ENCODE results near the gene PTEN.

The PTEN gene

DNA sequence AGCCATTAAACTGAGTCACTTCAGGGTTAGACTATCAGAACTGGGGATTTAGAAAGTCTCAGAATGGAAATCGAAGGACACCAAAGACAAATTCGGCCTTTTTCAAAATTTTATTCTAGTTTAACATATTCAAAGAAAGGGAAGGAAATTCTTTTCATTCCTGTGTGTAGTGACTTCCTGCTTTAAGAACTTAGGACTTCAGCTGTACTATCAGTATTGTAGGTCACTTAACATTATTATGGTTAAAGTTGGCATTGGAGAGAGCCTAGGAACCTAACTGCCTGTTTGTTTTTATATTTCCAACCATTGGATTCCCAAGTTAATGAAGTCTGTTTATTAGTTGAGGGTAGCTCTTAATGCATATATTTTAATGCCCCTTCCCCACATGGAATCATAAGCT, 63.7 kb downstream of the PTEN start:
- H3K27ac ChIP-seq (ENCODE audit: extremely low read depth, low read depth, low read length) = no peak overlapping the region
- ChIA-PET CTCF (no interaction called here), POLR2A (no interaction called here)
- no peak for TF ChIP-seq ZNF292 (tag by site-specific recombination; IDR thresholded peaks at IDR 0.05; ENCODE audit: borderline replicate concordance, low read depth)
- TF ChIP-seq ZNF776 (tag by site-specific recombination; IDR thresholded peaks at IDR 0.05; ENCODE audit: borderline replicate concordance) = no peak
- no peak for TF ChIP-seq KLF7 (tag by site-specific recombination; IDR thresholded peaks at IDR 0.05; ENCODE audit: borderline replicate concordance)
- TF ChIP-seq, protein P1, sequence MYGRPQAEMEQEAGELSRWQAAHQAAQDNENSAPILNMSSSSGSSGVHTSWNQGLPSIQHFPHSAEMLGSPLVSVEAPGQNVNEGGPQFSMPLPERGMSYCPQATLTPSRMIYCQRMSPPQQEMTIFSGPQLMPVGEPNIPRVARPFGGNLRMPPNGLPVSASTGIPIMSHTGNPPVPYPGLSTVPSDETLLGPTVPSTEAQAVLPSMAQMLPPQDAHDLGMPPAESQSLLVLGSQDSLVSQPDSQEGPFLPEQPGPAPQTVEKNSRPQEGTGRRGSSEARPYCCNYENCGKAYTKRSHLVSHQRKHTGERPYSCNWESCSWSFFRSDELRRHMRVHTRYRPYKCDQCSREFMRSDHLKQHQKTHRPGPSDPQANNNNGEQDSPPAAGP (tag by site-specific recombination; IDR thresholded peaks at IDR 0.05) = no peak
- TF ChIP-seq ZNF324 (tag by site-specific recombination; IDR thresholded peaks at IDR 0.05) = no peak
- TF ChIP-seq, protein P2, sequence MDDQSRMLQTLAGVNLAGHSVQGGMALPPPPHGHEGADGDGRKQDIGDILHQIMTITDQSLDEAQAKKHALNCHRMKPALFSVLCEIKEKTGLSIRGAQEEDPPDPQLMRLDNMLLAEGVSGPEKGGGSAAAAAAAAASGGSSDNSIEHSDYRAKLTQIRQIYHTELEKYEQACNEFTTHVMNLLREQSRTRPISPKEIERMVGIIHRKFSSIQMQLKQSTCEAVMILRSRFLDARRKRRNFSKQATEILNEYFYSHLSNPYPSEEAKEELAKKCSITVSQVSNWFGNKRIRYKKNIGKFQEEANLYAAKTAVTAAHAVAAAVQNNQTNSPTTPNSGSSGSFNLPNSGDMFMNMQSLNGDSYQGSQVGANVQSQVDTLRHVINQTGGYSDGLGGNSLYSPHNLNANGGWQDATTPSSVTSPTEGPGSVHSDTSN (CRISPR knock-in tag; IDR thresholded peaks at IDR 0.05) = no peak
- TF ChIP-seq ZNF223 (tag by site-specific recombination; IDR thresholded peaks at IDR 0.05) = no peak
- TF ChIP-seq MYNN (tag by site-specific recombination; IDR thresholded peaks at IDR 0.05; ENCODE audit: borderline replicate concordance) = no peak
- TF ChIP-seq ZNF654 (tag by site-specific recombination; IDR thresholded peaks at IDR 0.05; ENCODE audit: low read depth) = no peak
- no peak for TF ChIP-seq HOXA7 (CRISPR knock-in tag; IDR thresholded peaks at IDR 0.05; ENCODE audit: borderline replicate concordance)
- H3K4me1 ChIP-seq (ENCODE audit: control insufficient read depth, insufficient read depth, low read length) = peaks cover 21% of the 10 kb centered on the region
- H3K4me3 ChIP-seq (ENCODE audit: low read depth, low read length) = no peak overlapping the region
- H3K36me3 ChIP-seq (ENCODE audit: control insufficient read depth in 2 of 2, insufficient read depth in 1 of 2, low read length in 2 of 2) = peaks cover 0 to 4% of the 10 kb centered on the region in 2 experiments; a peak in 1 of 3 replicates
- H3K9me3 ChIP-seq (ENCODE audit: control insufficient read depth, insufficient read depth, low read depth, low read length) = no peaks in the 10 kb centered on the region

DNA sequence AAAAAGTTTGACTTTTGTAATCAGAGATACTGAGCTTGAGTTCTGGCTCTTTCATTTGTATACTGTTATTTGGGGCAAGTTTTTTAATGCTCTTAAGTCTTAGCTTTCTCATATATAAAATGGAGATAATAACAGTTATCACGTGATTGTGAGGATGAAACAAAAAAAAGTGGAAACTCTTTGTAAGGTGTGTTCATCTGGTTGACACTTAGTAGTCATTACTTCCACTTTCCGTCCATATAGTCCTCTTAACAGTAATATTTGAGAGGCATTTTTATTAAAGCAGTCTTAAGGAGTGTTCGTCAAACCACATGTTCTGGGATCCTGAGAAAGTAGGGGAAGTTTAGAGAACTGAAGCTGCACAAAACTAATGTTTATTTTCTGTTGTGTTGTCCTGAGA, 65.6 kb downstream of the PTEN start:
- ChIA-PET CTCF (interaction anchor here (0.6 to 1.4 kb wide), 2 partner anchors 34 to 230 kb away, joined by 4 read pairs; no protein-coding TSS in a partner anchor), POLR2A (interaction anchor here (1.3 kb wide), 1 partner anchor 10 kb away, joined by 3 read pairs; no protein-coding TSS in a partner anchor)
- Histone ChIP-seq H3K9me3 (ENCODE audit: control insufficient read depth, insufficient read depth, low read depth, low read length) (no peaks in the 10 kb centered on the region), H3K4me1 (ENCODE audit: control insufficient read depth, insufficient read depth, low read length) (peaks cover 16% of the 10 kb centered on the region), H3K4me3 (ENCODE audit: low read depth, low read length) (no peak overlapping the region), H3K36me3 (ENCODE audit: control insufficient read depth in 2 of 2, insufficient read depth in 1 of 2, low read length in 2 of 2) (peaks cover 0 to 9% of the 10 kb centered on the region in 2 experiments; a peak in 1 of 3 replicates), H3K27ac (ENCODE audit: extremely low read depth, low read depth, low read length) (no peak overlapping the region)
- TF ChIP-seq, protein P3, sequence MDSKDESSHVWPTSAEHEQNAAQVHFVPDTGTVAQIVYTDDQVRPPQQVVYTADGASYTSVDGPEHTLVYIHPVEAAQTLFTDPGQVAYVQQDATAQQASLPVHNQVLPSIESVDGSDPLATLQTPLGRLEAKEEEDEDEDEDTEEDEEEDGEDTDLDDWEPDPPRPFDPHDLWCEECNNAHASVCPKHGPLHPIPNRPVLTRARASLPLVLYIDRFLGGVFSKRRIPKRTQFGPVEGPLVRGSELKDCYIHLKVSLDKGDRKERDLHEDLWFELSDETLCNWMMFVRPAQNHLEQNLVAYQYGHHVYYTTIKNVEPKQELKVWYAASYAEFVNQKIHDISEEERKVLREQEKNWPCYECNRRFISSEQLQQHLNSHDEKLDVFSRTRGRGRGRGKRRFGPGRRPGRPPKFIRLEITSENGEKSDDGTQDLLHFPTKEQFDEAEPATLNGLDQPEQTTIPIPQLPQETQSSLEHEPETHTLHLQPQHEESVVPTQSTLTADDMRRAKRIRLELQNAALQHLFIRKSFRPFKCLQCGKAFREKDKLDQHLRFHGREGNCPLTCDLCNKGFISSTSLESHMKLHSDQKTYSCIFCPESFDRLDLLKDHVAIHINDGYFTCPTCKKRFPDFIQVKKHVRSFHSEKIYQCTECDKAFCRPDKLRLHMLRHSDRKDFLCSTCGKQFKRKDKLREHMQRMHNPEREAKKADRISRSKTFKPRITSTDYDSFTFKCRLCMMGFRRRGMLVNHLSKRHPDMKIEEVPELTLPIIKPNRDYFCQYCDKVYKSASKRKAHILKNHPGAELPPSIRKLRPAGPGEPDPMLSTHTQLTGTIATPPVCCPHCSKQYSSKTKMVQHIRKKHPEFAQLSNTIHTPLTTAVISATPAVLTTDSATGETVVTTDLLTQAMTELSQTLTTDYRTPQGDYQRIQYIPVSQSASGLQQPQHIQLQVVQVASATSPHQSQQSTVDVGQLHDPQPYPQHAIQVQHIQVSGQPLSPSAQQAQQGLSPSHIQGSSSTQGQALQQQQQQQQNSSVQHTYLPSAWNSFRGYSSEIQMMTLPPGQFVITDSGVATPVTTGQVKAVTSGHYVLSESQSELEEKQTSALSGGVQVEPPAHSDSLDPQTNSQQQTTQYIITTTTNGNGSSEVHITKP (tag by site-specific recombination; IDR thresholded peaks at IDR 0.05) = no peak

DNA sequence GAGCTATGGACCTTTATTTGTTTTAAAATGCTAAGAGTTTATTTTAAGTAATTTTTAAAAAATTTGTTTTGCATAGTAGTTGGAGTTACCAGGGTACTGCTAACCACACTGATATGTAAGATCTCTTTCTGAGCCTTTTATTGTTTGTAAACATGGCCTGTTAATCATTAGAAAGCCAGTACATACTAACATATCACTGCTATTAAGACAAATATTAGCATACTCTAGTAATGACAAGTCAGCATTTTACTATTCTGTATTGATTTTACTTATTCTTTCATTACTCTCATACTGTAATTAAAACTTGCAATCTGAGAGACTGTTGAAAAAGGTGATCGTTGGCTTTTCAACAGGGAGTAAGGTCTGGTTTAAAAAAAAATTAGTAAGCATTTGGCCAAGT, 66.7 kb downstream of the PTEN start:
- H3K9me3 ChIP-seq (ENCODE audit: control insufficient read depth, insufficient read depth, low read depth, low read length) = no peaks in the 10 kb centered on the region
- ChIA-PET CTCF (interaction anchor here (1.4 kb wide), 1 partner anchor 35 kb away, joined by 4 read pairs; no protein-coding TSS in a partner anchor), POLR2A (no interaction called here)
- H3K27ac ChIP-seq (ENCODE audit: extremely low read depth, low read depth, low read length) = no peak overlapping the region
- TF ChIP-seq ZNF664 (tag by site-specific recombination; IDR thresholded peaks at IDR 0.05) = no peak
- TF ChIP-seq SETDB1 (IDR thresholded peaks at IDR 0.05; ENCODE audit: insufficient read length, low read length) = no peak
- TF ChIP-seq ZNF37A (tag by site-specific recombination; IDR thresholded peaks at IDR 0.05) = no peak
- no peak for TF ChIP-seq ZNF239 (tag by site-specific recombination; IDR thresholded peaks at IDR 0.05)
- TF ChIP-seq ZNF112 (tag by site-specific recombination; IDR thresholded peaks at IDR 0.05) = no peak
- no peak for TF ChIP-seq ZNF184 (tag by site-specific recombination; IDR thresholded peaks at IDR 0.05)
- TF ChIP-seq ZNF433 (tag by site-specific recombination; IDR thresholded peaks at IDR 0.05; ENCODE audit: low read depth) = no peak
- no peak for TF ChIP-seq ZNF10 (tag by site-specific recombination; IDR thresholded peaks at IDR 0.05)
- TF ChIP-seq GFI1B (tag by site-specific recombination; IDR thresholded peaks at IDR 0.05) = no peak
- TF ChIP-seq ZNF571 (tag by site-specific recombination; IDR thresholded peaks at IDR 0.05) = no peak
- peaks cover 15% of the 10 kb centered on the region for H3K4me1 ChIP-seq (ENCODE audit: control insufficient read depth, insufficient read depth, low read length)
- peaks cover 4 to 7% of the 10 kb centered on the region in 2 experiments for H3K36me3 ChIP-seq (ENCODE audit: control insufficient read depth in 2 of 2, insufficient read depth in 1 of 2, low read length in 2 of 2)
- H3K4me3 ChIP-seq (ENCODE audit: low read depth, low read length) = no peak overlapping the region

All from HEK293 (cell line).